SHP77 (cell line): ENCODE results near the gene TMPRSS13.
A peak's percentile ranks its signal among the peaks of the same experiment; 100 is the strongest.
"Not testable (repeated sequence)": the region's sequence is repeated elsewhere in the genome, so short reads cannot be mapped to it uniquely, and the experiment has no call there.

ENCODE experiments used
- DNase-seq, 2 experiments: peaks; one replicate each; lab custom pipeline; 2025; lab: John Stamatoyannopoulos, UW

The TMPRSS13 gene

GRCh38 chr11:117950993-117951961, 22.1 kb upstream of the TMPRSS13 start:
- DNase-seq, result no peak

GRCh38 chr11:117950301-117950700, 21.1 kb upstream of the TMPRSS13 start:
- no peak for DNase-seq

- no peak for DNase-seq
Observed at GRCh38 chr11:117949062-117949461, 19.9 kb upstream of the TMPRSS13 start.

GRCh38 chr11:117948466-117948865, 19.3 kb upstream of the TMPRSS13 start:
- not testable (repeated sequence) for DNase-seq

GRCh38 chr11:117947751-117948150, 18.5 kb upstream of the TMPRSS13 start:
- not testable (repeated sequence) for DNase-seq

GRCh38 chr11:117946842-117947526, 17.8 kb upstream of the TMPRSS13 start:
- DNase-seq, result peak; percentile 71 to 76

- no peak for DNase-seq
Observed at GRCh38 chr11:117946156-117946841, 17.1 kb upstream of the TMPRSS13 start.

GRCh38 chr11:117945047-117945810, 16.0 kb upstream of the TMPRSS13 start:
- no peak for DNase-seq

GRCh38 chr11:117944554-117944953, 15.4 kb upstream of the TMPRSS13 start:
- DNase-seq, result no peak

GRCh38 chr11:117941976-117942654, 12.9 kb upstream of the TMPRSS13 start:
- no peak for DNase-seq

- DNase-seq, result no peak
Observed at GRCh38 chr11:117941163-117941707, 12.0 kb upstream of the TMPRSS13 start.

GRCh38 chr11:117940736-117941135, 11.5 kb upstream of the TMPRSS13 start:
- DNase-seq, result no peak

- no peak for DNase-seq
Observed at GRCh38 chr11:117936973-117937372, 7.8 kb upstream of the TMPRSS13 start.

- no peak for DNase-seq
Observed at GRCh38 chr11:117934526-117935307, 5.5 kb upstream of the TMPRSS13 start.

GRCh38 chr11:117933930-117934329, 4.7 kb upstream of the TMPRSS13 start:
- no peak for DNase-seq

GRCh38 chr11:117933475-117933874, 4.3 kb upstream of the TMPRSS13 start:
- no peak for DNase-seq

- no peak for DNase-seq
Observed at GRCh38 chr11:117932947-117933346, 3.7 kb upstream of the TMPRSS13 start.

- no peak for DNase-seq
Observed at GRCh38 chr11:117932426-117932825, 3.2 kb upstream of the TMPRSS13 start.

- no peak for DNase-seq
Observed at GRCh38 chr11:117931971-117932370, 2.8 kb upstream of the TMPRSS13 start.
